ENCODE data around the gene SYT9.

- TF ChIP-seq POLR2A (IDR thresholded peaks at IDR 0.05) (no peak), CTCF (IDR thresholded peaks at IDR 0.05 in 8 of 11, conservative IDR thresholded peaks at IDR 0.05 in 3 of 11) (no peak)
These were observed 1.5 kb upstream of the SYT9 start for GRCh38 chr11:7250166-7250565.
